ENCODE data around the gene NPY. TPM values are rescaled to one million over a fixed set of nuclear protein-coding genes. Genes with fewer than 3 reads are reported as not detected.

The NPY gene
- total and polyA plus RNA-seq, 2 of the 4 experiments (the other 2 are of a cell fraction), result not detected

- Histone ChIP-seq H4K91ac (ENCODE audit: insufficient read depth, low read depth, low read length) (no peak overlapping the region), H3K36me3 (ENCODE audit: control insufficient read depth, insufficient read depth, low read length) (no peaks in the 10 kb centered on the region), H2AK9ac (replicated peaks; ENCODE audit: low read depth, low read length, poor library complexity) (no peak overlapping the region), H3K27me3 (ENCODE audit: control insufficient read depth, insufficient read depth, low read length) (no peaks in the 10 kb centered on the region), H3K9ac (ENCODE audit: low read depth, low read length) (no peak overlapping the region), H3K4ac (ENCODE audit: low read depth, low read length) (no peak overlapping the region), H3K56ac (ENCODE audit: extremely low read depth, insufficient read depth, low read length) (no peak overlapping the region), H3K23ac (ENCODE audit: low read depth, low read length) (no peak overlapping the region), H4K8ac (ENCODE audit: low read depth in 2 of 2, low read length in 2 of 2) (no peak overlapping the region), H3K4me2 (ENCODE audit: low read depth, low read length) (no peak overlapping the region), H3K14ac (replicated peaks; ENCODE audit: low read depth, low read length) (no peak overlapping the region), H3K27ac (ENCODE audit: insufficient read depth, low read length) (no peak overlapping the region), H2BK120ac (ENCODE audit: low read depth, low read length) (no peak overlapping the region), H3K4me3 (ENCODE audit: insufficient read depth, low read depth, low read length) (no peak overlapping the region), H2AFZ (replicated peaks; ENCODE audit: low read length, poor library complexity) (no peak overlapping the region), H3K9me1 (ENCODE audit: insufficient read depth, low read length) (no peaks in the 10 kb centered on the region), H3K18ac (ENCODE audit: low read depth, low read length) (no peak overlapping the region), H2BK5ac (ENCODE audit: low read depth, low read length, poor library complexity, severe bottlenecking) (no peak overlapping the region), H4K5ac (ENCODE audit: low read depth, low read length) (no peak overlapping the region), H4K20me1 (ENCODE audit: insufficient read depth, low read length) (no peaks in the 10 kb centered on the region), H3K79me1 (ENCODE audit: low read depth in 1 of 2, low read length in 2 of 2) (no peaks in the 10 kb centered on the region), H2BK20ac (ENCODE audit: low read depth, low read length) (no peak overlapping the region), H2BK15ac (ENCODE audit: low read depth, low read length) (no peak overlapping the region), H3K4me1 (ENCODE audit: control insufficient read depth, insufficient read depth, low read length) (no peaks in the 10 kb centered on the region), H3K9me3 (ENCODE audit: control insufficient read depth, insufficient read depth, low read length) (no peaks in the 10 kb centered on the region), H2AK5ac (ENCODE audit: low read depth, low read length) (no peak overlapping the region)
- CTCF ChIA-PET, result no interaction called here
- intact Hi-C loops (cut with micrococcal nuclease), result no loop called here
- dilution Hi-C loops (cut with HindIII; ENCODE audit: low sequenced_read_pairs, unreplicated experiment), result no loop called here
- in situ Hi-C loops (cut with MboI; ENCODE audit: low sequenced_read_pairs), result no loop called here
- WGBS, 2 experiments (ENCODE audit: extremely low coverage in 2 of 2, insufficient read length in 1 of 2), result 20% methylated on average over 1 of the region's 6 CpGs; no CpG with 5 or more reads in 1 of the 2 experiments
- TF ChIP-seq MXI1 (IDR thresholded peaks at IDR 0.05; ENCODE audit: borderline replicate concordance, low read depth, low read length), result no peak
- TF ChIP-seq, protein P1, sequence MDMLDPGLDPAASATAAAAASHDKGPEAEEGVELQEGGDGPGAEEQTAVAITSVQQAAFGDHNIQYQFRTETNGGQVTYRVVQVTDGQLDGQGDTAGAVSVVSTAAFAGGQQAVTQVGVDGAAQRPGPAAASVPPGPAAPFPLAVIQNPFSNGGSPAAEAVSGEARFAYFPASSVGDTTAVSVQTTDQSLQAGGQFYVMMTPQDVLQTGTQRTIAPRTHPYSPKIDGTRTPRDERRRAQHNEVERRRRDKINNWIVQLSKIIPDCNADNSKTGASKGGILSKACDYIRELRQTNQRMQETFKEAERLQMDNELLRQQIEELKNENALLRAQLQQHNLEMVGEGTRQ (IDR thresholded peaks at IDR 0.05; ENCODE audit: low read depth, low read length), result no peak
- TF ChIP-seq, protein P2, sequence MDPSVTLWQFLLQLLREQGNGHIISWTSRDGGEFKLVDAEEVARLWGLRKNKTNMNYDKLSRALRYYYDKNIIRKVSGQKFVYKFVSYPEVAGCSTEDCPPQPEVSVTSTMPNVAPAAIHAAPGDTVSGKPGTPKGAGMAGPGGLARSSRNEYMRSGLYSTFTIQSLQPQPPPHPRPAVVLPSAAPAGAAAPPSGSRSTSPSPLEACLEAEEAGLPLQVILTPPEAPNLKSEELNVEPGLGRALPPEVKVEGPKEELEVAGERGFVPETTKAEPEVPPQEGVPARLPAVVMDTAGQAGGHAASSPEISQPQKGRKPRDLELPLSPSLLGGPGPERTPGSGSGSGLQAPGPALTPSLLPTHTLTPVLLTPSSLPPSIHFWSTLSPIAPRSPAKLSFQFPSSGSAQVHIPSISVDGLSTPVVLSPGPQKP (IDR thresholded peaks at IDR 0.05; ENCODE audit: borderline replicate concordance, low read depth, low read length), result no peak
- BruUV-seq (replicated peaks), result no TSS peak
- ATAC-seq (ENCODE audit: low read depth) (no peak), DNase-seq (no peak)
- POLR2A ChIA-PET (ENCODE audit: unreplicated experiment), result no interaction called here
Measured at GRCh38 chr7:24316340-24316739, 32.4 kb downstream of the NPY start.

All from IMR-90 (cell line).